ENCODE measurements around the gene MAPK4.

MAPK4 gene

GRCh38 chr18:50750546-50750945, 190.7 kb downstream of the MAPK4 start:
- no peaks in the 10 kb centered on the region for H3K4me1 ChIP-seq (ENCODE audit: insufficient read depth, low read length, severe bottlenecking)
- H3K27me3 ChIP-seq (ENCODE audit: insufficient read depth, low read length), result peaks cover 4% of the 10 kb centered on the region; the same call in 1 of the 2 replicates
- no peaks in the 10 kb centered on the region for H3K9me3 ChIP-seq (ENCODE audit: low read length)
- no peak overlapping the region for H2AFZ ChIP-seq (ENCODE audit: low read length)
- no peak overlapping the region for H3K4me2 ChIP-seq (ENCODE audit: low read length)
- H3F3A ChIP-seq (ENCODE audit: insufficient read depth, low read length), result no peaks in the 10 kb centered on the region
- no peak overlapping the region for H3K27ac ChIP-seq (ENCODE audit: low read depth, low read length, poor library complexity, severe bottlenecking)
- H4K20me1 ChIP-seq (ENCODE audit: insufficient read depth, low read length), result no peaks in the 10 kb centered on the region
- no peak for TF ChIP-seq CTCF (IDR thresholded peaks at IDR 0.05; ENCODE audit: low read length)
- TF ChIP-seq EZH2 (IDR thresholded peaks at IDR 0.05; ENCODE audit: borderline replicate concordance, low read length), result no peak
- no peaks in the 10 kb centered on the region for H3K79me2 ChIP-seq (ENCODE audit: insufficient read depth, low read length)
- H3K36me3 ChIP-seq (ENCODE audit: insufficient read depth, low read length), result no peaks in the 10 kb centered on the region
- H3K9me2 ChIP-seq (ENCODE audit: low read depth, low read length), result no peaks in the 10 kb centered on the region
- H3K4me3 ChIP-seq (ENCODE audit: low read depth, low read length, poor library complexity, severe bottlenecking), result no peak overlapping the region
- H3K9ac ChIP-seq (ENCODE audit: low read length), result no peak overlapping the region

GRCh38 chr18:50751490-50751889, 191.6 kb downstream of the MAPK4 start:
- no peak overlapping the region for H2AFZ ChIP-seq (ENCODE audit: low read length)
- no peaks in the 10 kb centered on the region for H3K79me2 ChIP-seq (ENCODE audit: insufficient read depth, low read length)
- peaks cover 4% of the 10 kb centered on the region; the same call in 1 of the 2 replicates for H3K27me3 ChIP-seq (ENCODE audit: insufficient read depth, low read length)
- no peaks in the 10 kb centered on the region for H3K4me1 ChIP-seq (ENCODE audit: insufficient read depth, low read length, severe bottlenecking)
- no peak overlapping the region for H3K4me3 ChIP-seq (ENCODE audit: low read depth, low read length, poor library complexity, severe bottlenecking)
- no peaks in the 10 kb centered on the region for H4K20me1 ChIP-seq (ENCODE audit: insufficient read depth, low read length)
- no peaks in the 10 kb centered on the region for H3K9me2 ChIP-seq (ENCODE audit: low read depth, low read length)
- H3K9ac ChIP-seq (ENCODE audit: low read length), result no peak overlapping the region
- no peak overlapping the region for H3K4me2 ChIP-seq (ENCODE audit: low read length)
- H3K9me3 ChIP-seq (ENCODE audit: low read length), result no peaks in the 10 kb centered on the region
- no peaks in the 10 kb centered on the region for H3K36me3 ChIP-seq (ENCODE audit: insufficient read depth, low read length)
- no peak overlapping the region for H3K27ac ChIP-seq (ENCODE audit: low read depth, low read length, poor library complexity, severe bottlenecking)
- no peak for TF ChIP-seq CTCF (IDR thresholded peaks at IDR 0.05; ENCODE audit: low read length)
- TF ChIP-seq EZH2 (IDR thresholded peaks at IDR 0.05; ENCODE audit: borderline replicate concordance, low read length), result no peak
- H3F3A ChIP-seq (ENCODE audit: insufficient read depth, low read length), result no peaks in the 10 kb centered on the region

- Histone ChIP-seq H3K4me2 (ENCODE audit: low read length) (no peak overlapping the region), H3K4me1 (ENCODE audit: insufficient read depth, low read length, severe bottlenecking) (peaks cover under 1% of the 10 kb centered on the region), H2AFZ (ENCODE audit: low read length) (no peak overlapping the region), H3K9me2 (ENCODE audit: low read depth, low read length) (no peaks in the 10 kb centered on the region), H3F3A (ENCODE audit: insufficient read depth, low read length) (no peaks in the 10 kb centered on the region), H3K36me3 (ENCODE audit: insufficient read depth, low read length) (no peaks in the 10 kb centered on the region), H3K4me3 (ENCODE audit: low read depth, low read length, poor library complexity, severe bottlenecking) (no peak overlapping the region), H3K27ac (ENCODE audit: low read depth, low read length, poor library complexity, severe bottlenecking) (no peak overlapping the region), H3K79me2 (ENCODE audit: insufficient read depth, low read length) (no peaks in the 10 kb centered on the region), H3K9me3 (ENCODE audit: low read length) (no peaks in the 10 kb centered on the region), H3K27me3 (ENCODE audit: insufficient read depth, low read length) (peaks cover 4% of the 10 kb centered on the region; the same call in 1 of the 2 replicates), H3K9ac (ENCODE audit: low read length) (no peak overlapping the region), H4K20me1 (ENCODE audit: insufficient read depth, low read length) (no peaks in the 10 kb centered on the region)
- TF ChIP-seq EZH2 (IDR thresholded peaks at IDR 0.05; ENCODE audit: borderline replicate concordance, low read length) (no peak), CTCF (IDR thresholded peaks at IDR 0.05; ENCODE audit: low read length) (no peak)
Observed at GRCh38 chr18:50751947-50752346, 192.1 kb downstream of the MAPK4 start.
